WTC11 (cell line): ENCODE results near the gene EVL. TPM values are rescaled to one million over a fixed set of nuclear protein-coding genes. Genes with fewer than 3 reads are reported as not detected.
A peak's percentile ranks its signal among the peaks of the same experiment; 100 is the strongest.

Experiments
- ATAC-seq: fragments of 200-7000 bp; cut with Tn5 transposase; 2 replicates; pipeline ENCODE4 v1.10.0; 2021; ENCODE audit warnings: mild to moderate bottlenecking, moderate library complexity
- CTCF ChIA-PET: fragments of 300-600 bp; sonication (Branson Sonifier 250); formaldehyde crosslinking; loops from one replicate; lab custom pipeline; 2021; ENCODE audit warnings: antibody characterized with exemption; lab: Charles Lee
- POLR2A ChIA-PET: fragments of 350-600 bp; sonication (Branson Sonifier 250); formaldehyde crosslinking; loops from one replicate; lab custom pipeline; 2021; ENCODE audit warnings: antibody characterized with exemption; lab: Charles Lee
- DNase-seq: peaks from one replicate; pipeline ENCODE4 v3.0.0; 2021; ENCODE audit warnings: low spot score
- H3K27ac Mint-ChIP-seq: 2 replicates; pipeline ENCODE4 v1.8.0; 2021; ENCODE audit warnings: mixed read lengths
- H3K27me3 Mint-ChIP-seq: 2 replicates; pipeline ENCODE4 v1.8.0; 2021; ENCODE audit warnings: low read depth, mild to moderate bottlenecking, moderate library complexity, mixed read lengths
- H3K36me3 Mint-ChIP-seq: 2 replicates; pipeline ENCODE4 v1.8.0; 2021; ENCODE audit warnings: mixed read lengths
- H3K4me1 Mint-ChIP-seq: 2 replicates; pipeline ENCODE4 v1.8.0; 2022; ENCODE audit warnings: mixed read lengths
- H3K4me3 Mint-ChIP-seq: 2 replicates; pipeline ENCODE4 v1.8.0; 2021; ENCODE audit warnings: mild to moderate bottlenecking, moderate library complexity, mixed read lengths
- H3K9me3 Mint-ChIP-seq: 2 replicates; pipeline ENCODE4 v1.8.0; 2021; ENCODE audit warnings: mixed read lengths
- ARID4B ChIP-seq: sonication (generic); formaldehyde crosslinking; IDR thresholded peaks from 2 replicates; pipeline ENCODE4 v1.8.0; 2023; ENCODE audit warnings: missing genetic modification reagents, mild to moderate bottlenecking, borderline replicate concordance
- CBFB ChIP-seq: sonication (generic); formaldehyde crosslinking; IDR thresholded peaks from 2 replicates; pipeline ENCODE4 v1.8.1; 2022; ENCODE audit warnings: mild to moderate bottlenecking, low read depth, missing genetic modification reagents
- E2F5 ChIP-seq: sonication (generic); formaldehyde crosslinking; IDR thresholded peaks from 2 replicates; pipeline ENCODE4 v1.8.1; 2022; ENCODE audit warnings: mild to moderate bottlenecking, moderate library complexity, missing genetic modification reagents
- MXD4 ChIP-seq: fragments of 250-450 bp; sonication (Bioruptor Pico); IDR thresholded peaks from 2 replicates; pipeline ENCODE4 v1.8.0; 2021; ENCODE audit warnings: mild to moderate bottlenecking, moderate library complexity, borderline replicate concordance
- NFYB ChIP-seq: sonication (generic); formaldehyde crosslinking; conservative IDR thresholded peaks from 2 replicates; pipeline ENCODE4 v1.8.0; 2022; ENCODE audit warnings: low read depth, missing genetic modification reagents
- SMAD3 ChIP-seq: sonication (generic); formaldehyde crosslinking; IDR thresholded peaks from 2 replicates; pipeline ENCODE4 v1.8.0; 2022; ENCODE audit warnings: missing genetic modification reagents, mild to moderate bottlenecking, borderline replicate concordance
- SP1 ChIP-seq: sonication (generic); formaldehyde crosslinking; conservative IDR thresholded peaks from 2 replicates; pipeline ENCODE4 v1.8.1; 2022; ENCODE audit warnings: missing genetic modification reagents
- STAT6 ChIP-seq: sonication (generic); formaldehyde crosslinking; conservative IDR thresholded peaks from 2 replicates; pipeline ENCODE4 v1.8.1; 2023; ENCODE audit warnings: mild to moderate bottlenecking, low read depth, missing genetic modification reagents, moderate library complexity
- TEAD1 ChIP-seq: sonication (generic); formaldehyde crosslinking; IDR thresholded peaks from 2 replicates; pipeline ENCODE4 v1.8.0; 2022; ENCODE audit warnings: mild to moderate bottlenecking, missing genetic modification reagents
- ZBTB21 ChIP-seq: sonication (generic); formaldehyde crosslinking; IDR thresholded peaks from 2 replicates; pipeline ENCODE4 v1.8.1; 2023; ENCODE audit warnings: mild to moderate bottlenecking, missing genetic modification reagents, borderline replicate concordance
- ZNF416 ChIP-seq: fragments of 250-450 bp; sonication (Bioruptor Pico); IDR thresholded peaks from 2 replicates; pipeline ENCODE4 v1.9.0; 2021; ENCODE audit warnings: mild to moderate bottlenecking, inconsistent platforms
- total RNA-seq: library from RNA; stranded (reverse); gene quantifications from 3 replicates; pipeline ENCODE4 v1.2.3, GENCODE V29; 2021

Gene EVL
- total RNA-seq, 1 experiment from 2014 or later: 60.8 TPM

GRCh38 chr14:100054316-100055075 is 10.7 kb upstream of the EVL start (continued):
- TF ChIP-seq STAT6 (CRISPR knock-in tag): no peak
- no peak for TF ChIP-seq TEAD1 (CRISPR knock-in tag)

- TF ChIP-seq CBFB (CRISPR knock-in tag) (no peak), ZBTB21 (no peak), SP1 (CRISPR knock-in tag) (no peak)
- DNase-seq (no peak), ATAC-seq (no peak)
- Mint-ChIP-seq H3K4me3 (no peak overlapping the region), H3K27ac (no peak overlapping the region), H3K36me3 (no peaks in the 10 kb centered on the region), H3K9me3 (peaks cover 3% of the 10 kb centered on the region; the same call in 1 of the 2 replicates), H3K4me1 (no peaks in the 10 kb centered on the region), H3K27me3 (no peaks in the 10 kb centered on the region)
- ChIA-PET POLR2A (no interaction called here), CTCF (interaction anchor here (1.0 to 1.8 kb wide), 4 partner anchors 19 to 99 kb away, joined by 3 to 7 read pairs (median 4); no protein-coding TSS in a partner anchor)
These were observed 8.8 kb upstream of the EVL start for GRCh38 chr14:100056431-100056830.

GRCh38 chr14:100056964-100057795 is 8.0 kb upstream of the EVL start:
- no peak overlapping the region for H3K4me3 Mint-ChIP-seq
- CTCF ChIA-PET: interaction anchor here (1.0 to 1.8 kb wide), 4 partner anchors 19 to 98 kb away, joined by 3 to 7 read pairs (median 4); no protein-coding TSS in a partner anchor
- DNase-seq: no peak

More at GRCh38 chr14:100056964-100057795, 8.0 kb upstream of the EVL start:
- Mint-ChIP-seq H3K9me3 (peaks cover 3% of the 10 kb centered on the region; the same call in 1 of the 2 replicates), H3K27me3 (no peaks in the 10 kb centered on the region), H3K36me3 (no peaks in the 10 kb centered on the region), H3K27ac (no peak overlapping the region), H3K4me1 (no peaks in the 10 kb centered on the region)
- TF ChIP-seq ZNF416 (no peak), NFYB (CRISPR knock-in tag) (no peak), E2F5 (CRISPR knock-in tag) (no peak), MXD4 (no peak), SMAD3 (CRISPR knock-in tag) (no peak), ARID4B (CRISPR knock-in tag) (no peak)
- ATAC-seq: peak; percentile 77
- POLR2A ChIA-PET: no interaction called here
